HepG2 (cell line): ENCODE results near the gene PIKFYVE. TPM values are rescaled to one million over a fixed set of nuclear protein-coding genes. Genes with fewer than 3 reads are reported as not detected.

Experiments
- ATAC-seq: fragments of 200-7000 bp; cut with Tn5 transposase; 3 replicates; pipeline ENCODE4 v1.9.1; 2020; ENCODE audit warnings: mild to moderate bottlenecking, moderate library complexity
- BruUV-seq: library from RNA; stranded (reverse); fragments of 400-500 nt; replicated peaks from 2 replicates; lab custom pipeline; 2021; lab: Mats Ljungman, UMichigan
- CTCF ChIA-PET: fragments of 300-600 bp; formaldehyde crosslinking; extraction: SDS; loops from one replicate; lab custom pipeline; 2021; ENCODE audit warnings: low total read pairs, inconsistent platforms, low intra/inter-chr PET ratio; lab: Yijun Ruan, JAX
- POLR2A ChIA-PET: fragments of 350-600 bp; sonication (Branson Sonifier 250); formaldehyde crosslinking; loops from one replicate; lab custom pipeline; 2020; ENCODE audit warnings: antibody characterized with exemption, inconsistent platforms; lab: Yijun Ruan, JAX
- DNase-seq: peaks from one replicate; pipeline ENCODE4 v3.0.0-alpha.2; 2015; ENCODE audit warnings: low spot score
- FAIRE-seq: peaks from 3 replicates; lab custom pipeline; 2011; peaks lifted over from hg19 to GRCh38; lab: Jason Lieb, UNC
- H2AFZ ChIP-seq: one replicate; pipeline ENCODE4 v1.6.1; 2011; ENCODE audit warnings: low read length, inconsistent platforms
- H3K27ac ChIP-seq: fragments of 300-600 bp; 3 replicates; pipeline ENCODE4 v1.8.0; 2011; ENCODE audit warnings: mixed run types, mild to moderate bottlenecking, mixed read lengths, low read length, inconsistent platforms; ENCODE audit not compliant: insufficient read depth; ENCODE audit errors: extremely low read length
- H3K27me3 ChIP-seq, 2 experiments: fragments of 200-600 bp in 1 of 2; 2 replicates in 1 of 2; 3 replicates in 1 of 2; pipeline versions ENCODE4 v1.6.0 to v1.8.0; 2011; ENCODE audit warnings: low read length in 2 of 2, mild to moderate bottlenecking in 2 of 2, moderate library complexity in 2 of 2, inconsistent platforms in 1 of 2; ENCODE audit not compliant: insufficient read depth in 2 of 2, control insufficient read depth in 1 of 2
- H3K36me3 ChIP-seq, 2 experiments: fragments of 200-600 bp in 1 of 2; replicated peaks in 1 of 2; 2 replicates in 1 of 2; 3 replicates in 1 of 2; pipeline versions ENCODE4 v1.5.1 to v1.8.0; 2011; ENCODE audit warnings: low read length in 2 of 2, inconsistent platforms in 1 of 2; ENCODE audit not compliant: insufficient read depth in 2 of 2, control insufficient read depth in 1 of 2
- H3K4me1 ChIP-seq: 2 replicates; pipeline ENCODE4 v1.5.1; 2012; ENCODE audit warnings: low read length, inconsistent platforms; ENCODE audit not compliant: insufficient read depth
- H3K4me2 ChIP-seq: 2 replicates; pipeline ENCODE4 v1.6.0; 2011; ENCODE audit warnings: low read depth, low read length, inconsistent platforms
- H3K4me3 ChIP-seq, 3 experiments: fragments of 200-600 bp in 1 of 3; sonication (generic), shearing (Covaris generic) in 1 of 3; replicated peaks in 1 of 3; 2 replicates each; pipeline ENCODE4 v1.5.1; 2011 to 2016; ENCODE audit warnings: low read length in 3 of 3, inconsistent platforms in 2 of 3, low read depth in 2 of 3, mild to moderate bottlenecking in 2 of 3, control low read depth in 1 of 3, mixed read lengths in 1 of 3; ENCODE audit not compliant: insufficient read depth in 1 of 3
- H3K79me2 ChIP-seq: one replicate; pipeline ENCODE4 v1.6.1; 2011; ENCODE audit warnings: low read length, inconsistent platforms; ENCODE audit not compliant: insufficient read depth
- H3K9ac ChIP-seq: 2 replicates; pipeline ENCODE4 v1.6.0; 2011; ENCODE audit warnings: mild to moderate bottlenecking, low read depth, low read length, inconsistent platforms; ENCODE audit not compliant: insufficient read depth
- H3K9me3 ChIP-seq: 2 replicates; pipeline ENCODE4 v1.5.1; 2012; ENCODE audit warnings: mild to moderate bottlenecking, low read length
- H4K20me1 ChIP-seq: 2 replicates; pipeline ENCODE4 v1.6.0; 2011; ENCODE audit warnings: inconsistent platforms, mild to moderate bottlenecking, low read length, moderate library complexity; ENCODE audit not compliant: insufficient read depth
- BORCS8-MEF2B ChIP-seq: sonication (generic); formaldehyde crosslinking; IDR thresholded peaks from 2 replicates; pipeline ENCODE4 v1.8.0; 2022; ENCODE audit warnings: mild to moderate bottlenecking, missing genetic modification reagents
- GFI1 ChIP-seq: sonication (generic); formaldehyde crosslinking; IDR thresholded peaks from 2 replicates; pipeline ENCODE4 v1.5.0; 2020; ENCODE audit warnings: missing genetic modification reagents, mild to moderate bottlenecking, borderline replicate concordance
- HOXA3 ChIP-seq: sonication (generic); formaldehyde crosslinking; IDR thresholded peaks from 2 replicates; pipeline ENCODE4 v1.5.0; 2020; ENCODE audit warnings: missing genetic modification reagents
- HOXA9 ChIP-seq: sonication (generic); formaldehyde crosslinking; IDR thresholded peaks from 2 replicates; pipeline ENCODE4 v1.8.1; 2022; ENCODE audit warnings: missing genetic modification reagents, mild to moderate bottlenecking, moderate library complexity, borderline replicate concordance
- NFATC3 ChIP-seq: sonication (generic); formaldehyde crosslinking; IDR thresholded peaks from 2 replicates; pipeline ENCODE4 v1.5.1; 2020; ENCODE audit warnings: mild to moderate bottlenecking, missing genetic modification reagents
- PAX8 ChIP-seq: sonication (generic); formaldehyde crosslinking; IDR thresholded peaks from 2 replicates; pipeline ENCODE4 v1.8.0; 2022; ENCODE audit warnings: mild to moderate bottlenecking, missing genetic modification reagents, borderline replicate concordance
- POLR2A ChIP-seq, 2 experiments: IDR thresholded peaks; 2 replicates each; pipeline ENCODE4 v1.6.1; 2011; ENCODE audit warnings: low read depth in 2 of 2, low read length in 2 of 2, mild to moderate bottlenecking in 1 of 2, moderate library complexity in 1 of 2; ENCODE audit not compliant: insufficient read depth in 1 of 2
- POLR2AphosphoS5 ChIP-seq: IDR thresholded peaks from 2 replicates; pipeline ENCODE4 v1.6.1; 2012; ENCODE audit warnings: low read depth, low read length
- POLR2G ChIP-seq: fragments of 200-400 bp; formaldehyde crosslinking; IDR thresholded peaks from 2 replicates; pipeline ENCODE4 v1.6.1; 2018; ENCODE audit warnings: mild to moderate bottlenecking, low read depth, low read length, moderate library complexity
- RBFOX2 ChIP-seq: fragments of 200-400 bp; formaldehyde crosslinking; IDR thresholded peaks from 2 replicates; pipeline ENCODE4 v1.6.1; 2017; ENCODE audit warnings: low read depth, mild to moderate bottlenecking, low read length
- RBM22 ChIP-seq: fragments of 200-400 bp; formaldehyde crosslinking; optimal IDR thresholded peaks from 2 replicates; pipeline ENCODE3; 2017; ENCODE audit warnings: mild to moderate bottlenecking, low read length, moderate library complexity
- SMYD3 ChIP-seq: sonication (generic); formaldehyde crosslinking; IDR thresholded peaks from 2 replicates; pipeline ENCODE4 v1.8.1; 2023; ENCODE audit warnings: mild to moderate bottlenecking, missing genetic modification reagents
- TOPORS ChIP-seq: sonication (generic); formaldehyde crosslinking; IDR thresholded peaks from 2 replicates; pipeline ENCODE4 v1.8.0; 2023; ENCODE audit warnings: mild to moderate bottlenecking, missing genetic modification reagents
- ZNF703 ChIP-seq: sonication (generic); formaldehyde crosslinking; IDR thresholded peaks from 2 replicates; pipeline ENCODE4 v1.5.1; 2020; ENCODE audit warnings: missing genetic modification reagents, mild to moderate bottlenecking, moderate library complexity, borderline replicate concordance
- whole genome bisulfite sequencing: methylation state at CpG from one replicate; pipeline ENCODE4 v1.1.6; 2017; ENCODE audit warnings: low lambda C conversion rate; 5-methylcytosine and 5-hydroxymethylcytosine counted together
- in situ Hi-C: cut with HindIII; loops from 2 replicates; pipeline ENCODE4 v1.10.0; 2017; ENCODE audit warnings: low pct_unique_long_range_greater_than_20kb; ENCODE audit not compliant: extremely low pct_ligation_motif_present
- intact Hi-C: fragments of 100-400 bp; cut with micrococcal nuclease; formaldehyde crosslinking; loops from one replicate; pipeline ENCODE4 v1.10.0; 2022; ENCODE audit not compliant: unreplicated experiment
- polyA plus RNA-seq, 8 experiments: library from polyadenylated mRNA; depleted of rRNA in 3 of 8; stranded (reverse) in 7 of 8; unstranded in 1 of 8; fragments of >200 nt; fragmentation: Illumina TruSeq in 4 of 8; extraction: Trizol in 4 of 8; gene quantifications; 2 replicates each; pipeline versions ENCODE4 v1.2.1 to v1.2.3, GENCODE V29; 2011 to 2016; ENCODE audit warnings: low read depth in 4 of 8, missing spikeins in 1 of 8, mixed read lengths in 1 of 8; ENCODE audit not compliant: insufficient read depth in 1 of 8
- total RNA-seq, 5 experiments: library from RNA; depleted of rRNA; stranded (reverse); fragments of >200 nt; fragmentation: Illumina TruSeq; extraction: Trizol; gene quantifications; 2 replicates each; pipeline ENCODE4 v1.2.3, GENCODE V29; 2016; ENCODE audit warnings: low read depth in 1 of 5
- TF ChIP-seq, protein P1 (sequence below): sonication (generic); formaldehyde crosslinking; IDR thresholded peaks from 2 replicates; pipeline ENCODE4 v1.5.0; 2020; ENCODE audit warnings: mild to moderate bottlenecking, missing genetic modification reagents
- TF ChIP-seq, protein P2 (sequence below): sonication (generic); formaldehyde crosslinking; conservative IDR thresholded peaks from 2 replicates; pipeline ENCODE4 v1.4.0; 2020; ENCODE audit warnings: missing genetic modification reagents

The PIKFYVE gene
- total and polyA plus RNA-seq, 2 of the 13 experiments (the other 11 are each of a cell fraction or from before 2014, with no cell fraction given): 20.2 to 21.7 TPM

GRCh38 chr2:208248601-208249000 lies 17.5 kb upstream of the PIKFYVE start:
- peaks cover 17 to 89% of the 10 kb centered on the region in 2 experiments for H3K36me3 ChIP-seq
- ChIA-PET CTCF (no interaction called here), POLR2A (interaction anchor here (1.0 kb wide), 1 partner anchor 16 kb away, joined by 3 read pairs; no protein-coding TSS in a partner anchor)
- no peak overlapping the region for H3K4me3 ChIP-seq
- peaks cover 71% of the 10 kb centered on the region for H3K4me1 ChIP-seq
- no peaks in the 10 kb centered on the region for H3K27me3 ChIP-seq
- in situ Hi-C loops: no loop called here
- DNase-seq (no peak), ATAC-seq (no peak), FAIRE-seq (no peak)
- H3K27ac ChIP-seq: no peak overlapping the region
- WGBS: 98% methylated on average over 3 of the region's 3 CpGs
- intact Hi-C loops: no loop called here
- no TSS peak for BruUV-seq
- H3K9ac ChIP-seq: no peak overlapping the region
- H3K9me3 ChIP-seq: no peaks in the 10 kb centered on the region
- H3K79me2 ChIP-seq: peaks cover 33% of the 10 kb centered on the region
- no peak overlapping the region for H2AFZ ChIP-seq
- H3K4me2 ChIP-seq: no peak overlapping the region
- no peaks in the 10 kb centered on the region for H4K20me1 ChIP-seq
- TF ChIP-seq PAX8 (CRISPR knock-in tag) (no peak), POLR2G (peak; percentile 60), HOXA3 (no peak), POLR2A (IDR thresholded peaks at IDR 0.05; ENCODE audit: insufficient read depth in 1 of 2, low read depth in 2 of 2, low read length in 2 of 2) (peak; percentile 24 to 37; a peak in 1 of 4 replicates), TOPORS (CRISPR knock-in tag) (no peak), ZNF703 (CRISPR knock-in tag) (no peak), RBM22 (peak; percentile 81), SMYD3 (CRISPR knock-in tag) (no peak), HOXA9 (CRISPR knock-in tag) (no peak), RBFOX2 (peak; percentile 40; the same call in 1 of the 2 replicates), NFATC3 (CRISPR knock-in tag) (no peak), POLR2AphosphoS5 (peak; percentile 15; the same call in 1 of the 2 replicates), GFI1 (no peak), BORCS8-MEF2B (CRISPR knock-in tag) (no peak)
- TF ChIP-seq, protein P1, sequence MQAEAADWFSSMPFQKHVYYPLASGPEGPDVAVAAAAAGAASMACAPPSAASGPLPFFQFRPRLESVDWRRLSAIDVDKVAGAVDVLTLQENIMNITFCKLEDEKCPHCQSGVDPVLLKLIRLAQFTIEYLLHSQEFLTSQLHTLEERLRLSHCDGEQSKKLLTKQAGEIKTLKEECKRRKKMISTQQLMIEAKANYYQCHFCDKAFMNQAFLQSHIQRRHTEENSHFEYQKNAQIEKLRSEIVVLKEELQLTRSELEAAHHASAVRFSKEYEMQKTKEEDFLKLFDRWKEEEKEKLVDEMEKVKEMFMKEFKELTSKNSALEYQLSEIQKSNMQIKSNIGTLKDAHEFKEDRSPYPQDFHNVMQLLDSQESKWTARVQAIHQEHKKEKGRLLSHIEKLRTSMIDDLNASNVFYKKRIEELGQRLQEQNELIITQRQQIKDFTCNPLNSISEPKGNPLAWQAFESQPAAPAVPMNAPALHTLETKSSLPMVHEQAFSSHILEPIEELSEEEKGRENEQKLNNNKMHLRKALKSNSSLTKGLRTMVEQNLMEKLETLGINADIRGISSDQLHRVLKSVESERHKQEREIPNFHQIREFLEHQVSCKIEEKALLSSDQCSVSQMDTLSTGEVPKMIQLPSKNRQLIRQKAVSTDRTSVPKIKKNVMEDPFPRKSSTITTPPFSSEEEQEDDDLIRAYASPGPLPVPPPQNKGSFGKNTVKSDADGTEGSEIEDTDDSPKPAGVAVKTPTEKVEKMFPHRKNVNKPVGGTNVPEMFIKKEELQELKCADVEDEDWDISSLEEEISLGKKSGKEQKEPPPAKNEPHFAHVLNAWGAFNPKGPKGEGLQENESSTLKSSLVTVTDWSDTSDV (CRISPR knock-in tag): no peak
- TF ChIP-seq, protein P2, sequence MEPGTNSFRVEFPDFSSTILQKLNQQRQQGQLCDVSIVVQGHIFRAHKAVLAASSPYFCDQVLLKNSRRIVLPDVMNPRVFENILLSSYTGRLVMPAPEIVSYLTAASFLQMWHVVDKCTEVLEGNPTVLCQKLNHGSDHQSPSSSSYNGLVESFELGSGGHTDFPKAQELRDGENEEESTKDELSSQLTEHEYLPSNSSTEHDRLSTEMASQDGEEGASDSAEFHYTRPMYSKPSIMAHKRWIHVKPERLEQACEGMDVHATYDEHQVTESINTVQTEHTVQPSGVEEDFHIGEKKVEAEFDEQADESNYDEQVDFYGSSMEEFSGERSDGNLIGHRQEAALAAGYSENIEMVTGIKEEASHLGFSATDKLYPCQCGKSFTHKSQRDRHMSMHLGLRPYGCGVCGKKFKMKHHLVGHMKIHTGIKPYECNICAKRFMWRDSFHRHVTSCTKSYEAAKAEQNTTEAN (CRISPR knock-in tag): no peak
